Measurements from ENCODE around the gene KLHL42. TPM values are rescaled to one million over a fixed set of nuclear protein-coding genes. Genes with fewer than 3 reads are reported as not detected.

The KLHL42 gene
- total RNA-seq, 1 experiment from 2014 or later: 35.8 TPM

DNA sequence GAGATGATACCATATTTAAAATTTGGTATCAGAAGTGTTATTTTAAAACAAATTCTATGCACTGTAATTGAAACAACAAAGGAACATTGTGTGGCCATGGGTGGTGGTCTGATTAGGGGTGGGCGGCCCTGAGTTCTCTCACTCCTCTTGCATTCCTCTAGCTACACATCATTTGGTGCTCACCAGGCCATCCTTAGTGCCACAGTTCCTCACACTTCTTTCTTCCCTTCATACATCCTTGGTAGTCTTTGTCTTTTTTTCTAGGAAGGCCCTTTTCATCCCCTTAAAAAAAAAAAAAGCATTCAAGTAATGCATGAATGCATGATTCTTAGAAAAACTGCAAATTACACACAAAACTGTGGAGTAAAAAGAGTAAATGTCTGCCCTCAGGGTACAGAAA, 2.4 kb downstream of the KLHL42 start:
- peak overlapping the region in 2 of 3 experiments; percentile 37 to 55; a peak in 2 of 7 replicates for H3K27ac Mint-ChIP-seq
- H2AFZ ChIP-seq (ENCODE audit: low read length): no peak overlapping the region
- no peak overlapping the region for H2BK5ac ChIP-seq (ENCODE audit: insufficient read length, low read length)
- H3K9me3 ChIP-seq (ENCODE audit: control insufficient read depth, low read depth, low read length): no peaks in the 10 kb centered on the region
- TF ChIP-seq, protein P1, sequence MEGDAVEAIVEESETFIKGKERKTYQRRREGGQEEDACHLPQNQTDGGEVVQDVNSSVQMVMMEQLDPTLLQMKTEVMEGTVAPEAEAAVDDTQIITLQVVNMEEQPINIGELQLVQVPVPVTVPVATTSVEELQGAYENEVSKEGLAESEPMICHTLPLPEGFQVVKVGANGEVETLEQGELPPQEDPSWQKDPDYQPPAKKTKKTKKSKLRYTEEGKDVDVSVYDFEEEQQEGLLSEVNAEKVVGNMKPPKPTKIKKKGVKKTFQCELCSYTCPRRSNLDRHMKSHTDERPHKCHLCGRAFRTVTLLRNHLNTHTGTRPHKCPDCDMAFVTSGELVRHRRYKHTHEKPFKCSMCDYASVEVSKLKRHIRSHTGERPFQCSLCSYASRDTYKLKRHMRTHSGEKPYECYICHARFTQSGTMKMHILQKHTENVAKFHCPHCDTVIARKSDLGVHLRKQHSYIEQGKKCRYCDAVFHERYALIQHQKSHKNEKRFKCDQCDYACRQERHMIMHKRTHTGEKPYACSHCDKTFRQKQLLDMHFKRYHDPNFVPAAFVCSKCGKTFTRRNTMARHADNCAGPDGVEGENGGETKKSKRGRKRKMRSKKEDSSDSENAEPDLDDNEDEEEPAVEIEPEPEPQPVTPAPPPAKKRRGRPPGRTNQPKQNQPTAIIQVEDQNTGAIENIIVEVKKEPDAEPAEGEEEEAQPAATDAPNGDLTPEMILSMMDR (conservative IDR thresholded peaks at IDR 0.05): no peak
- peaks cover 6% of the 10 kb centered on the region; the same call in 1 of the 2 replicates for H3K79me2 ChIP-seq (ENCODE audit: insufficient read depth, low read length)
- H3K9me3 Mint-ChIP-seq: no peaks in the 10 kb centered on the region
- H3K9ac ChIP-seq (ENCODE audit: extremely low read depth, insufficient read length, low read length): no peak overlapping the region
- H3K27ac ChIP-seq (ENCODE audit: insufficient read length, low read depth, low read length): no peak overlapping the region
- no peak overlapping the region for H3K18ac ChIP-seq (ENCODE audit: insufficient read length, low read depth, low read length)
- no peak for DNase-seq
- no peak overlapping the region for H3K23ac ChIP-seq (ENCODE audit: insufficient read length, low read depth, low read length)
- no peak overlapping the region for H2BK120ac ChIP-seq (ENCODE audit: low read depth, low read length, poor library complexity, severe bottlenecking)
- H3K4me3 Mint-ChIP-seq: peak overlapping the region; percentile 75 to 83
- H4K8ac ChIP-seq (replicated peaks; ENCODE audit: insufficient read length, low read depth, low read length): no peak overlapping the region
- no peaks in the 10 kb centered on the region for H3K79me1 ChIP-seq (ENCODE audit: insufficient read depth, low read depth, low read length, poor library complexity, severe bottlenecking)
- no peaks in the 10 kb centered on the region; the same call in 1 of the 2 replicates for H3K27me3 Mint-ChIP-seq (ENCODE audit: low read depth)
- H3K4me1 Mint-ChIP-seq: peaks cover 33 to 36% of the 10 kb centered on the region in 2 experiments
- no CpG with 5 or more reads among the region's 1 CpG for WGBS (ENCODE audit: extremely low coverage, insufficient read length, low lambda C conversion rate)
- H3K14ac ChIP-seq (ENCODE audit: insufficient read depth, low read length): no peak overlapping the region
- H4K5ac ChIP-seq (ENCODE audit: insufficient read length, low read depth, low read length): no peak overlapping the region
- H3K4ac ChIP-seq (ENCODE audit: low read depth, low read length): no peak overlapping the region
- H3K4me1 ChIP-seq (ENCODE audit: insufficient read depth, low read length): peaks cover 3% of the 10 kb centered on the region; the same call in 1 of the 2 replicates
- no peak overlapping the region for H3K56ac ChIP-seq (ENCODE audit: insufficient read length, low read depth, low read length)
- H3K23me2 ChIP-seq (ENCODE audit: insufficient read length, low read depth, low read length, poor library complexity, severe bottlenecking): peaks cover 11% of the 10 kb centered on the region
- no peaks in the 10 kb centered on the region for H3K27me3 ChIP-seq (ENCODE audit: insufficient read depth, low read length)
- H4K91ac ChIP-seq (ENCODE audit: insufficient read length, low read depth, low read length): no peak overlapping the region
- H2BK12ac ChIP-seq (ENCODE audit: insufficient read length, low read depth, low read length): no peak overlapping the region
- no peak overlapping the region for H2AK5ac ChIP-seq (ENCODE audit: insufficient read length, low read length)
- H3K36me3 Mint-ChIP-seq (ENCODE audit: insufficient read depth in 1 of 3, low read depth in 3 of 3): peaks cover 6 to 38% (median 16%) of the 10 kb centered on the region in 3 experiments
- no peak overlapping the region for H2BK15ac ChIP-seq (ENCODE audit: low read depth, low read length)
- H3K4me2 ChIP-seq (ENCODE audit: insufficient read depth, insufficient read length, low read length): no peak overlapping the region
- no peak overlapping the region for H3T11ph ChIP-seq (ENCODE audit: low read length)
- no peak overlapping the region for H2BK20ac ChIP-seq (ENCODE audit: low read depth, low read length, poor library complexity, severe bottlenecking)
- no peaks in the 10 kb centered on the region for H4K20me1 ChIP-seq (ENCODE audit: control insufficient read depth, insufficient read depth, insufficient read length)

All from H9 (cell line).